Subcutaneous adipose tissue (tissue), 4 donors: Measurements from ENCODE around the gene EEA1. TPM values are rescaled to one million over a fixed set of nuclear protein-coding genes. Genes with fewer than 3 reads are reported as not detected.

ENCODE experiments used
- CTCF ChIP-seq: fragments of 450-650 bp; IDR thresholded peaks from one replicate; pipeline ENCODE4 v1.5.1; 2016; ENCODE audit warnings: low read depth, mild to moderate bottlenecking, control low read depth, antibody characterized with exemption, moderate library complexity
- total RNA-seq, 4 donors: library from RNA; depleted of rRNA; stranded (reverse); fragments of >200 nt; gene quantifications; one replicate each; pipeline ENCODE4 v1.1.0, GENCODE V29; 2016

Gene EEA1
- total RNA-seq, 4 donors from 2014 or later: 43.9 to 59.5 (median 53.9) TPM

GRCh38 chr12:92933606-92934005, 4.5 kb upstream of the EEA1 start:
- no peak for TF ChIP-seq CTCF

GRCh38 chr12:92930421-92930820, 1.3 kb upstream of the EEA1 start:
- TF ChIP-seq CTCF: no peak

- no peak for TF ChIP-seq CTCF
These were observed 888 bp upstream of the EEA1 start for GRCh38 chr12:92929983-92930382.

- no peak for TF ChIP-seq CTCF
These were observed 604 bp downstream of the EEA1 start for GRCh38 chr12:92928421-92928961.

GRCh38 chr12:92927436-92928281, 1.4 kb downstream of the EEA1 start:
- TF ChIP-seq CTCF: no peak

- TF ChIP-seq CTCF: no peak
These were observed 2.0 kb downstream of the EEA1 start for GRCh38 chr12:92927055-92927435.

- no peak for TF ChIP-seq CTCF
These were observed 2.5 kb downstream of the EEA1 start for GRCh38 chr12:92926549-92926948.
